Mesendoderm (in vitro differentiated cells): Measurements from ENCODE around the gene COASY.

Source experiments
- DNase-seq: peaks from one replicate; pipeline ENCODE4 v3.0.0; 2013
- H2AK5ac ChIP-seq: 2 replicates; pipeline ENCODE4 v1.6.1; 2013; ENCODE audit warnings: low read length, inconsistent platforms
- H2BK120ac ChIP-seq: 2 replicates; pipeline ENCODE4 v1.6.1; 2013; ENCODE audit warnings: low read depth, mild to moderate bottlenecking, low read length, moderate library complexity, mixed read lengths
- H2BK15ac ChIP-seq: replicated peaks from 2 replicates; pipeline ENCODE4 v1.6.1; 2013; ENCODE audit warnings: low read depth, mild to moderate bottlenecking, moderate library complexity
- H2BK5ac ChIP-seq: 2 replicates; pipeline ENCODE4 v1.6.1; 2013; ENCODE audit warnings: low read length, inconsistent platforms
- H3K18ac ChIP-seq: 2 replicates; pipeline ENCODE4 v1.6.1; 2013; ENCODE audit warnings: mild to moderate bottlenecking, low read length, mixed read lengths
- H3K23ac ChIP-seq: one replicate; pipeline ENCODE4 v1.6.1; 2013; ENCODE audit warnings: low read length
- H3K27ac ChIP-seq: 2 replicates; pipeline ENCODE4 v1.5.1; 2013; ENCODE audit warnings: low read depth, mild to moderate bottlenecking, inconsistent platforms, low read length, moderate library complexity
- H3K27me3 ChIP-seq: 2 replicates; pipeline ENCODE4 v1.6.1; 2013; ENCODE audit warnings: low read length, control low read depth, mild to moderate bottlenecking, inconsistent platforms; ENCODE audit not compliant: insufficient read depth, poor library complexity
- H3K36me3 ChIP-seq: 2 replicates; pipeline ENCODE4 v1.6.1; 2013; ENCODE audit warnings: low read length, inconsistent platforms; ENCODE audit not compliant: control insufficient read depth, insufficient read depth
- H3K4ac ChIP-seq: one replicate; pipeline ENCODE4 v1.6.1; 2013; ENCODE audit warnings: low read depth, mild to moderate bottlenecking, low read length, moderate library complexity
- H3K4me1 ChIP-seq: 2 replicates; pipeline ENCODE4 v1.6.1; 2013; ENCODE audit warnings: low read depth, low read length, inconsistent platforms; ENCODE audit not compliant: control insufficient read depth
- H3K4me2 ChIP-seq: 2 replicates; pipeline ENCODE4 v1.6.1; 2013; ENCODE audit warnings: low read length
- H3K4me3 ChIP-seq: 2 replicates; pipeline ENCODE4 v1.5.1; 2013; ENCODE audit warnings: mild to moderate bottlenecking, low read length
- H3K56ac ChIP-seq: one replicate; pipeline ENCODE4 v1.6.1; 2013; ENCODE audit warnings: low read length
- H3K79me1 ChIP-seq: 2 replicates; pipeline ENCODE4 v1.6.1; 2013; ENCODE audit warnings: low read length, inconsistent platforms
- H3K79me2 ChIP-seq: 2 replicates; pipeline ENCODE4 v1.6.1; 2013; ENCODE audit warnings: mild to moderate bottlenecking, low read length; ENCODE audit not compliant: control insufficient read depth, insufficient read depth
- H3K9ac ChIP-seq: 2 replicates; pipeline ENCODE4 v1.6.1; 2013; ENCODE audit warnings: low read length, inconsistent platforms
- H4K5ac ChIP-seq: one replicate; pipeline ENCODE4 v1.6.1; 2013; ENCODE audit warnings: low read length
- H4K8ac ChIP-seq: one replicate; pipeline ENCODE4 v1.6.1; 2013; ENCODE audit warnings: low read depth, mild to moderate bottlenecking, control low read depth, low read length, moderate library complexity
- WGBS: extraction: QIAGEN DNeasy Blood & Tissue Kit; methylation state at CpG from one replicate; pipeline ENCODE4 v1.1.7; 2013; ENCODE audit warnings: low lambda C conversion rate, missing lambda C conversion rate; ENCODE audit not compliant: insufficient coverage; ENCODE audit errors: extremely low coverage; 5-methylcytosine and 5-hydroxymethylcytosine counted together

The COASY gene

DNA sequence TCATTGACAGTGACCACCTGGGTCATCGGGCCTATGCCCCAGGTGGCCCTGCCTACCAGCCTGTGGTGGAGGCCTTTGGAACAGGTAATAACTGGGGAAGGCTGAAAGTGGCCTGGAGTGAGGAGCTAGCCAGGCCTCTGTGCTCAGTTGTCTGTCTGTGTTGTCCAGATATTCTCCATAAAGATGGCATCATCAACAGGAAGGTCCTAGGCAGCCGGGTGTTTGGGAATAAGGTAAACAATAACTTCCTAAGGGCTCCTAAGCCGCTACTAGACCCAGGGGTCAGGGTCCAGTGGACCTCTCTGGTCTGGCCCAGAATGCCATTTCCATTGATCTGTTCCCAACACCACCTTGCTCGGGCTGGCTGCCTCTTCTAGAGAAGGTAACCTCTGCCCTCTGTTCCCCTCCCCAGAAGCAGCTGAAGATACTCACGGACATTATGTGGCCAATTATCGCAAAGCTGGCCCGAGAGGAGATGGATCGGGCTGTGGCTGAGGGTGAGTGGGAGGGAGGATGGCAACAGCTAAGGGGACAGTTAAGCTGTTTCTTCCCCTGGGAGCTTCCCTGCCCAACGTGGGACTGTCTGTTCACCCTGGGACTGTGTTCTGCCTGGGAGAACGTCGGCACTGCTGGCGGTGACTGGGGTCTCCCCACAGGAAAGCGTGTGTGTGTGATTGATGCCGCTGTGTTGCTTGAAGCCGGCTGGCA is 3.0 kb downstream of the COASY start:
- Histone ChIP-seq H3K56ac (no peak overlapping the region), H3K23ac (no peak overlapping the region), H3K18ac (no peak overlapping the region), H3K4me1 (peaks cover 8% of the 10 kb centered on the region), H3K4me3 (no peak overlapping the region), H3K79me2 (peaks cover 25% of the 10 kb centered on the region), H3K79me1 (peaks cover 25% of the 10 kb centered on the region), H2BK15ac (no peak overlapping the region), H3K36me3 (peaks cover 13% of the 10 kb centered on the region), H4K8ac (no peak overlapping the region), H3K4ac (no peak overlapping the region), H2AK5ac (no peak overlapping the region), H2BK120ac (no peak overlapping the region), H3K27me3 (no peaks in the 10 kb centered on the region), H2BK5ac (no peak overlapping the region), H3K27ac (no peak overlapping the region), H3K9ac (no peak overlapping the region), H4K5ac (no peak overlapping the region), H3K4me2 (no peak overlapping the region)
- DNase-seq: no peak
- WGBS: no CpG with 5 or more reads among the region's 15 CpGs

- no peak for DNase-seq
- Histone ChIP-seq H3K56ac (peak overlapping the region; percentile 25), H3K9ac (no peak overlapping the region), H3K27ac (no peak overlapping the region), H2BK5ac (no peak overlapping the region), H2AK5ac (no peak overlapping the region), H2BK120ac (no peak overlapping the region), H3K27me3 (no peaks in the 10 kb centered on the region), H3K18ac (no peak overlapping the region), H3K4me3 (no peak overlapping the region), H2BK15ac (no peak overlapping the region), H3K79me2 (peaks cover 25% of the 10 kb centered on the region), H3K36me3 (peaks cover 14% of the 10 kb centered on the region), H4K5ac (no peak overlapping the region), H3K4me2 (no peak overlapping the region), H3K23ac (no peak overlapping the region), H3K4ac (no peak overlapping the region), H3K4me1 (peaks cover 8% of the 10 kb centered on the region), H3K79me1 (peaks cover 25% of the 10 kb centered on the region), H4K8ac (no peak overlapping the region)
- WGBS: no CpG with 5 or more reads among the region's 16 CpGs
Measured at GRCh38 chr17:42565523-42566214, 3.7 kb downstream of the COASY start.

DNA sequence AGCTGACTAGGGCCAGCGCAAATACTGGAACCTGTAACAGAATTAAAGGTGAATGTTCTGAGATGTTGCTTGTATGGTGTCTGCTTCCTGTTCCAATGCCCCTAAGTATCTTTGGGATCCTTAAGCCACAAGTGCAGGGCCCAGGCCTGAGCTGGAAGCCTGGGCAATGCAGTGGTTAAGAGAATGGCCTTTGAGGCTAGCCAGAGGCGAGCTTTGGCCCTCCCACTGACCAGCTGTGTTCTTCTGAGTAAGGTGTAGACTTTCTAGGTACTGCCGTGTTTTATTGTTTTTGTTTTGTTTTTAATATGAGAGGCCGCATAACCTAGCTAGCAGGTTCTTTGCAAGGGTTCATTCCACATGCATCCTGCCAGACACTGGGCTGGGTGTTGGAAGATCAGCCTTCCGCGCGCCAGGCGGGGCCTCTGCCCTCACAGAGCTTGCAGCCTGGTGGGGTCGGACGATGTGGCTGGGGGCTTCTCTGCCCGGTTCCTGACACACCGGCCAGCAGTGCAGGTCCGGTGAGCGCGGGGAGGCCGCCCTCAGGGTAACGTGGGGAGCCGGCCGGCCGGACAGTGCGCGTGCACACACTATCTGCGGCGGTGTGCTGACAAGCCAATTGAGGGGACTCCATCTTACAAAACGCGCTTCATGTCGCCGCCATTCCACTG is 4.4 kb downstream of the COASY start:
- Histone ChIP-seq H3K4me3 (no peak overlapping the region), H2BK15ac (no peak overlapping the region), H3K27me3 (no peaks in the 10 kb centered on the region), H2BK120ac (no peak overlapping the region), H4K5ac (no peak overlapping the region), H3K4ac (peak overlapping the region; percentile 44), H3K4me1 (peaks cover 8% of the 10 kb centered on the region), H3K79me1 (peaks cover 25% of the 10 kb centered on the region), H3K36me3 (peaks cover 15% of the 10 kb centered on the region), H2AK5ac (no peak overlapping the region), H3K23ac (peak overlapping the region; percentile 15), H3K79me2 (peaks cover 25% of the 10 kb centered on the region), H4K8ac (peak overlapping the region; percentile 82), H3K56ac (peak overlapping the region; percentile 88), H3K9ac (peak overlapping the region; percentile 69), H3K4me2 (peak overlapping the region; percentile 21), H2BK5ac (peak overlapping the region; percentile 6), H3K27ac (peak overlapping the region; percentile 76), H3K18ac (no peak overlapping the region)
- WGBS: no CpG with 5 or more reads among the region's 28 CpGs
- DNase-seq: no peak

- Histone ChIP-seq H2AK5ac (peak within 1 kb of the TSS; percentile 84), H3K9ac (peak within 1 kb of the TSS; percentile 99), H3K56ac (peak within 1 kb of the TSS; percentile 97), H3K18ac (peak within 1 kb of the TSS; percentile 78), H3K36me3 (peaks cover 19% of the 10 kb centered on the region), H2BK120ac (no peak within 1 kb of the TSS), H3K27ac (peak within 1 kb of the TSS; percentile 76), H3K4me2 (peak within 1 kb of the TSS; percentile 92), H2BK5ac (peak within 1 kb of the TSS; percentile 59), H3K27me3 (no peaks in the 10 kb centered on the region), H3K4ac (peak within 1 kb of the TSS; percentile 86), H3K79me2 (peaks cover 25% of the 10 kb centered on the region), H4K8ac (peak within 1 kb of the TSS; percentile 82), H3K23ac (peak within 1 kb of the TSS; percentile 97), H3K4me1 (peaks cover 8% of the 10 kb centered on the region), H3K4me3 (peak within 1 kb of the TSS; percentile 92), H3K79me1 (peaks cover 25% of the 10 kb centered on the region), H4K5ac (no peak within 1 kb of the TSS), H2BK15ac (no peak within 1 kb of the TSS)
- DNase-seq: peak; percentile 94
- WGBS: no CpG with 5 or more reads among the region's 72 CpGs
Measured at GRCh38 chr17:42566883-42567573, 5.1 kb downstream of the COASY start, which contains the start of gene MLX. Gene MLX (plus strand): TSS chr17:42567100. CDS start chr17:42567125, 25 bp downstream.

GRCh38 chr17:42568341-42569111 is 6.6 kb downstream of the COASY start:
- Histone ChIP-seq H3K4me1 (no peaks in the 10 kb centered on the region), H3K27ac (no peak overlapping the region), H3K79me1 (peaks cover 17% of the 10 kb centered on the region), H2BK5ac (no peak overlapping the region), H3K27me3 (no peaks in the 10 kb centered on the region), H3K23ac (no peak overlapping the region), H2AK5ac (no peak overlapping the region), H3K9ac (no peak overlapping the region), H3K4me3 (no peak overlapping the region), H4K5ac (no peak overlapping the region), H2BK120ac (no peak overlapping the region), H3K36me3 (peaks cover 30% of the 10 kb centered on the region), H3K56ac (peak overlapping the region; percentile 38), H3K4me2 (no peak overlapping the region), H3K4ac (no peak overlapping the region), H3K79me2 (peaks cover 12% of the 10 kb centered on the region), H2BK15ac (no peak overlapping the region), H4K8ac (no peak overlapping the region), H3K18ac (no peak overlapping the region)
- WGBS: no CpG with 5 or more reads among the region's 14 CpGs
- no peak for DNase-seq
